ENCODE measurements around the gene BEND5. TPM values are rescaled to one million over a fixed set of nuclear protein-coding genes. Genes with fewer than 3 reads are reported as not detected.

BEND5 gene
- total RNA-seq, 1 donor from 2014 or later = not detected

GRCh38 chr1:48678710-48679505 is 97.8 kb downstream of the BEND5 start:
- no peaks in the 10 kb centered on the region for H3K36me3 ChIP-seq (ENCODE audit: control insufficient read depth, insufficient read depth, low read length)
- H3K27me3 ChIP-seq (ENCODE audit: control insufficient read depth, insufficient read depth, low read length) = no peaks in the 10 kb centered on the region
- no peak for TF ChIP-seq CTCF (IDR thresholded peaks at IDR 0.05; ENCODE audit: insufficient read depth, low read length, severe bottlenecking)
- H3K4me3 ChIP-seq (ENCODE audit: low read depth, low read length) = no peak overlapping the region
- DNase-seq (ENCODE audit: low read depth) (no peak), FAIRE-seq (no peak)
